VCaP (cell line): ENCODE results near the gene TAGLN.
"Not testable (repeated sequence)": the region's sequence is repeated elsewhere in the genome, so short reads cannot be mapped to it uniquely, and the experiment has no call there.

Experiments used
- H3K27ac ChIP-seq: fragments of 450-650 bp; 2 replicates; pipeline ENCODE4 v1.5.1; 2017
- TF ChIP-seq, protein P1 (sequence below): fragments of 450-650 bp; conservative IDR thresholded peaks from 2 replicates; pipeline ENCODE4 v1.5.1; 2017; ENCODE audit warnings: mild to moderate bottlenecking, moderate library complexity

TAGLN gene

DNA sequence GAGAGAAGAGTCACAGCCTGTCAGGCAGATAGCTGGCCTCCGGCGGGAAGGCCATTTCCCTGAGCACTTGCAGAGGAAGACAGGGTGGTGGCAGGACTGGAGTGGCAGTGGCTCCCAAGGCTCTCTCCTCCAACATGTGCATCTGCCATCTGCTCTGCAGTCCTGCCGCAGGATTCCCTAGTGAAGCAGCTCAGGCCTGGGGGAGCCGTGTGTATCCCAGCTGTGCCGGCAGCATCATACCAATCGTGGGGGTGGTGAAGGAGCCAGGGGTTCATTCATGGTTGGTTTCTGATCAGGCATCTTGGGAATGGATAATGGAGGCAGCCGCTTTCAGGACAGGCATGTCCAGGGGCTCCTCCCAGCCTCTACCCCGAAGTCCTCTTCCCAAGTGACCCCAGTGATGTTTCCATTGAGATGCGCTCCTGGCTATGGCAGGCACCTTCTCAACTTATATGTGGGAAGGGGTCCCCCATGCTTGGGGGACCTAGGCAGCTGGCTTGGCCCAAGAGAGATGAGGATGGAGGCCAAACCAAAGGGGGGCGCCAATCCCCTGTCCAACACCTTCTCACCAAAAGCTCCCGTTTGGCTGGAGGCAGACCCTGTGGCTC is 6.1 kb downstream of the TAGLN start:
- H3K27ac ChIP-seq: no peak overlapping the region

DNA sequence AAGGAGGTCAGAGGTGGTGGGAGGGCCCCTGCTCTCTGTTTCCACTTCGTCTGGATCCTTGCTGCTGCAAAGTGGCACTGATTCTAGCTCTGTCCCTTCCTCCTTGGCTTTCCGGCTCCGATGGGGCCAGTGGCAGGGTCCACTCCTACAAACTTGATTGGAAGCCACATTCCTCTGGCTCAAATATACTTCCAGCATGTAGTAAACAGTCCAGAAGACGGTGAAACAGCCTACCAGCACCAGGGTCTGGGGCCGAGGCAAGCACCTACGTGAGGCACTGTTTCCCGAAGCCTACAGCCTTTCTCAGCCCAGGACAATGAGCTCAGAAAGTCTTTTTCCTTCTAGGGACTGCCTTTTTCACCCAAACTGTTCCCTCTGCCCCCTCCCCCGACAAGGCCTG is 6.9 kb downstream of the TAGLN start:
- H3K27ac ChIP-seq: not testable (repeated sequence)

More for the DNA sequence above, 6.1 kb downstream of the TAGLN start:
- TF ChIP-seq, protein P1, sequence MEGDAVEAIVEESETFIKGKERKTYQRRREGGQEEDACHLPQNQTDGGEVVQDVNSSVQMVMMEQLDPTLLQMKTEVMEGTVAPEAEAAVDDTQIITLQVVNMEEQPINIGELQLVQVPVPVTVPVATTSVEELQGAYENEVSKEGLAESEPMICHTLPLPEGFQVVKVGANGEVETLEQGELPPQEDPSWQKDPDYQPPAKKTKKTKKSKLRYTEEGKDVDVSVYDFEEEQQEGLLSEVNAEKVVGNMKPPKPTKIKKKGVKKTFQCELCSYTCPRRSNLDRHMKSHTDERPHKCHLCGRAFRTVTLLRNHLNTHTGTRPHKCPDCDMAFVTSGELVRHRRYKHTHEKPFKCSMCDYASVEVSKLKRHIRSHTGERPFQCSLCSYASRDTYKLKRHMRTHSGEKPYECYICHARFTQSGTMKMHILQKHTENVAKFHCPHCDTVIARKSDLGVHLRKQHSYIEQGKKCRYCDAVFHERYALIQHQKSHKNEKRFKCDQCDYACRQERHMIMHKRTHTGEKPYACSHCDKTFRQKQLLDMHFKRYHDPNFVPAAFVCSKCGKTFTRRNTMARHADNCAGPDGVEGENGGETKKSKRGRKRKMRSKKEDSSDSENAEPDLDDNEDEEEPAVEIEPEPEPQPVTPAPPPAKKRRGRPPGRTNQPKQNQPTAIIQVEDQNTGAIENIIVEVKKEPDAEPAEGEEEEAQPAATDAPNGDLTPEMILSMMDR: no peak

DNA sequence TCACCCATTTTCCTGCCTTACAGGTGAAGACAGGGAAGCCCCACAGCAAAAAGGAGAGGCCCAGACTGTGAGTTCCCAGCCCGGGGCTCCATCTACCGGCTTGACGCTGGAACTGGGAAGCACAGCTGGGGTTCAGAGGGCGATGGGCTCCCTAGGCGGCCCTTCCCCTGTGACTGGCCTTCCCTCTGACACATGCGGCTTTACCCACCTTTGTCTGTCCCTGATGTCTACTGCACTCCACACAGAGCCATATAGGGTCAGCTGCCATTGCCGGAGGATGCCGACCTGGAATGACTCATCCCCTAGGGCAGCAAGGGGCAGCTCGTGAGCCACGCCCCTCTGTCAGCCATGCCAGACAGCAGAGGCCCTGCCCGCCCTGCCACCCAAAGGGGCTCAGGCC is 7.7 kb downstream of the TAGLN start:
- not testable (repeated sequence) for H3K27ac ChIP-seq

DNA sequence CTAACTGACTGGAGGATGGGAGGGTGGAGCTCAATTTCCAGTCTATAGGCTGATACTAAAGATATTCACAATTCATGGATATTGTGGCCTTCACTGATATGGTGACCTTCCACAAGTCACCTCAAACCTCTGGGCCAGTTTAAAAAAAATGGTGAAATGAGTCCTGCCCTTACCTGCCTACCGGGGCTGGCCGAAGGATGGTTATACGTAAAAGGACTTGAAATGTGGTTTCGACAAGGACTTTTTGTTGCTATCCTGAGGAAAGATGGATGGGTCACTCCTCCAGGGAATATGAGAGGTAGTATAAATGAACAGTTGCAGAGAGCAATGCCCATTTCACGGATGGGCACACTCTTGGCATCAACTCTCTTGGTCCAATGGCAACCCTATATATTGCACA is 8.3 kb downstream of the TAGLN start:
- H3K27ac ChIP-seq: not testable (repeated sequence)

- not testable (repeated sequence) for H3K27ac ChIP-seq
These were observed 9.5 kb downstream of the TAGLN start for GRCh38 chr11:117208710-117209109.

GRCh38 chr11:117209351-117210125 is 10.4 kb downstream of the TAGLN start:
- not testable (repeated sequence) for H3K27ac ChIP-seq

DNA sequence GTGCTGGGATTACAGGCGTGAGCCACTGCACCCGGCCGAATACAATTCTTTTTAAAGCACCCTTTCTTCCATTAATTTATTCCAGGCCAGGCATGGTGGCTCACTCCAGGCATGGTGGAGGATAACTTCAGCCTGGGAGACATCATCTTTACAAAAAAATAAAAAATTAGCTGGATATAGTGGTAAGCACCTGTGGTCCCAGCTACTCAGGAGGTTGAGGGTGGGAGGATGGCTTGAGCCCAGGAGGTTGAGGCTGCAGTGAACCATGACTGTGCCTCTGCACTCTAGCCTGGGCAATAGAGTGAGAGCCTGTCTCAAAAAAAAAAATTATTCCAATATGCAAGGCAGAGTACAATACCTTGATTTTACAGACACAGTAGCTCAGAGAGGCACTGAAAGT is 11.4 kb downstream of the TAGLN start:
- TF ChIP-seq, protein P1: no peak
- H3K27ac ChIP-seq: no peak overlapping the region

DNA sequence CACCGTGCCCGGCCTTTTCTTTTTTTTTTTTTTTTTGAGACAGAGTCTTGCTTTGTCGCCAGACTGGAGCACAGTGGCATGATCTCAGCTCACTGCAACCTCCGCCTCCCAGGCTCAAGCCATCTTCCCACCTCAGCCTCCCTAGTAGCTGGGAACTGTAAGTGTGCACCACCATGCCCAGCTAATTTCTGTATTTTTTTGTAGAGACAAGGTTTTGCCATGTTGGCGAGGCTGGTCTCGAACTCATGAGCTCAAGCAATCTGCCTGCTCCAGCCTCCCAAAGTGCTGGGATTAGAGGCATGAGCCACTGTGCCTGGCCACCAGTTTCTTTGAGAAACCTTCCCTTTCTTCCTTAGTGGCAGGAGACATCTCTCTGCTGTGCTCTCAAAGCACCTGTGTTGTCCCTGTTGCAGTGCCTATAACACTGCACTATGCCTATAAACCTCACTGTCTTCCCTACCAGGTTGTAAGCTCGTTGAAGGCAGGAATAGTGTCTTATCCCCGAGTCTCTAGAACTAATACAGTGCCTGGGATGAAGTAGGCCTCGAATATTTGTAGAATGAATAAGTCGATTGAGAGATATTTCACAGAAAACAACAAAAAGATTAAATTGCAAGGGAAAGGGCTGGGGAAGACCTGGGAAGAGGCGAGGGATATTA is 13.7 kb downstream of the TAGLN start:
- TF ChIP-seq, protein P1: no peak
- H3K27ac ChIP-seq: no peak overlapping the region

DNA sequence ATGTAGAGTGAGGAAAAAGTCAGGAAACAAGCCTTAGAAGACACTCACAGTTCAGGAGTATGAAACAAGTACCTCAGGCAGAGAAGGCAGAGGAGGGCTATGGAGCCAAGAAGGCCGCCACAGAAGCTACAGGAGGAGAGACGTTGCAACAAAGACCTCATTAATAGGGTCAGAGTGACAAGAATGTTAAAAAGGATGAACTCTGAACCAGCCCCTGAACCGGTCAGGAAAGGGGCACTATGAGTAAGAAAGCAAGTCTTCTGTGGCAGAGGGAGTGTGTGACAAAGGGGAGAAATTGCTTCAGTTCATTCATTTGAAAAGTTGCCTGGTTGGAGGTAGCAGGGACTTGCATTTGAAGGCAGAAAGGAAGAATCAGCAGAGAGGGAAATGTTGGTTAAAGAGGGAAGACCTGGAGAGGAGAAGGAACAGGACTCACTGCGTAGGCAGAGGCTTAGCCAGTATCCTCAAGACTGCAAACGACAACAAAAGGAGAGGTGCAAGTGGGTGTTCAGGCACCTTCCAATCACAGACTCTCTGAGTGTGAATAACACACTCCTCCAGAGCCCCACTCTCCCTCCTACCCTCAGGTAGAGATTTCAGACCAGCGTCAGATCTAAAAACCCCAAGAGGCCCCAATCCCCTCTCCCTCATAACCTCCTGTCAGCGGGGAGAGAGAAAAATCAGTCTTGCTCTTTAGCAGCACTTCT is 15.4 kb downstream of the TAGLN start:
- TF ChIP-seq, protein P1: no peak
- H3K27ac ChIP-seq: no peak overlapping the region
